Transverse colon (tissue), 3 donors: ENCODE data around the gene KCNIP3.

Experiments
- CTCF ChIP-seq, 5 experiments: fragments of 200-600 bp in 3 of 5; fragments of 450-650 bp in 2 of 5; sonication (generic) in 3 of 5; IDR thresholded peaks; 1 replicate in 2 of 5; 2 replicates in 3 of 5; pipeline ENCODE4 v1.5.1; 2016 to 2017; ENCODE audit warnings: antibody characterized with exemption in 5 of 5, inconsistent platforms in 3 of 5, mild to moderate bottlenecking in 2 of 5, moderate library complexity in 1 of 5
- EP300 ChIP-seq: sonication (generic); formaldehyde crosslinking; IDR thresholded peaks from one replicate; pipeline ENCODE4 v1.6.1; 2017; ENCODE audit warnings: antibody characterized with exemption, low read depth

DNA sequence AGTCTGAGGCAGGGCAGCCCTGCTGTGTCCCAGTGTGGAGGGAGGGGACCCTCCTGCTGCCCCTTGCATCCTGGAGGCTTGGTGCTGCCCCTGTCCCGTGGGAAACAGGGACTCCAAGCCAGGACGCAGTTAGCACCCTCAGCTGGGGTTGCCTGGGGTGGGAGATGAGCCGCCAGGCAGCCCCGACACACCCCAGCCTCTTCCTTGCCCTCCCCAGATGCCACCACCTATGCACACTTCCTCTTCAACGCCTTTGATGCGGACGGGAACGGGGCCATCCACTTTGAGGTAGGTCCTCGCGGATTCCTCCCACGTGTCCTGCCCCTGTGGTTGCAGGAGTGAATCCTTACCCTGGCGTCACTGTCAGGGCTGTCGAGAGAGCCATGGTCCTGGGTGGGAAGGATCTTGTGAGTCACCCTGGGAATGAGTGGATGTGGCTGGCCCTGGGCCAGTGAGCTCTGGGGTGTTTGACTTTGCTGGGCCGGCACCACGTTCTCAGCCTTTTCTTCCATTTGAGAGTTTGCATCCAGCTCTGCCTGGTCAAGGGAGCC is 77.8 kb downstream of the KCNIP3 start:
- TF ChIP-seq EP300 = no peak
- no peak for TF ChIP-seq CTCF (IDR thresholded peaks at IDR 0.05)
